H1 (cell line): ENCODE measurements around the gene TTC34. TPM values are rescaled to one million over a fixed set of nuclear protein-coding genes. Genes with fewer than 3 reads are reported as not detected.

Experiments
- CHD2 ChIP-seq: IDR thresholded peaks from 2 replicates; pipeline ENCODE4 v1.6.1; 2012; ENCODE audit warnings: low read length, improper control_type of control experiment
- ZNF274 ChIP-seq: IDR thresholded peaks from 2 replicates; pipeline ENCODE4 v1.7.0; 2012; ENCODE audit warnings: low read length, borderline replicate concordance; ENCODE audit errors: extremely low read depth
- polyA plus RNA-seq, 7 experiments: library from polyadenylated mRNA; depleted of rRNA in 3 of 7; stranded (reverse) in 5 of 7; unstranded in 2 of 7; fragments of >200 nt in 5 of 7; fragments of 200-250 nt in 2 of 7; gene quantifications; 1 replicate in 5 of 7; 2 replicates in 1 of 7; 4 replicates in 1 of 7; pipeline versions ENCODE4 v1.2.1 to v1.2.3, GENCODE V29; 2011 to 2013; ENCODE audit warnings: missing spikeins in 2 of 7, mixed read lengths in 2 of 7
- total RNA-seq: library from RNA; stranded (reverse); fragmentation: NEBNext Ultra II Directional; extraction: Animal tissue kit (Norgen Biotek cat#: 25700); gene quantifications from 2 replicates; pipeline ENCODE4 v1.2.1, GENCODE V29; 2021

Gene TTC34
- total and polyA plus RNA-seq, 2 of the 8 experiments (the other 6 are each of a cell fraction or from before 2014, with no cell fraction given), result 0.23 to 0.50 TPM

- TF ChIP-seq CHD2 (no peak), ZNF274 (no peak)
Observed at GRCh38 chr1:2828586-2829250, 27.2 kb upstream of the TTC34 start (continued).
